H1 (cell line): ENCODE measurements around the gene ADGRB2.

Experiments used
- CREB1 ChIP-seq: IDR thresholded peaks from 2 replicates; pipeline ENCODE4 v1.6.1; 2012; ENCODE audit warnings: inconsistent platforms
- GABPA ChIP-seq: IDR thresholded peaks from 2 replicates; pipeline ENCODE4 v1.6.1; 2011; ENCODE audit warnings: mild to moderate bottlenecking, low read length, moderate library complexity, borderline replicate concordance; ENCODE audit not compliant: insufficient read depth
- POLR2A ChIP-seq, 2 experiments: IDR thresholded peaks; 1 replicate in 1 of 2; 2 replicates in 1 of 2; pipeline ENCODE4 v1.6.1; 2011; ENCODE audit warnings: low read depth in 2 of 2, low read length in 2 of 2, mild to moderate bottlenecking in 2 of 2; ENCODE audit errors: control extremely low read depth in 1 of 2
- POU5F1 ChIP-seq: IDR thresholded peaks from 2 replicates; pipeline ENCODE4 v1.6.1; 2011; ENCODE audit warnings: low read depth, mild to moderate bottlenecking, low read length, moderate library complexity
- ZNF274 ChIP-seq: IDR thresholded peaks from 2 replicates; pipeline ENCODE4 v1.7.0; 2012; ENCODE audit warnings: low read length, borderline replicate concordance; ENCODE audit errors: extremely low read depth
- TF ChIP-seq, protein P1 (sequence below), 3 experiments: IDR thresholded peaks; 1 replicate in 2 of 3; 2 replicates in 1 of 3; pipeline versions ENCODE4 v1.5.1 to v1.6.1; 2011; ENCODE audit warnings: low read length in 3 of 3, mild to moderate bottlenecking in 3 of 3, inconsistent platforms in 2 of 3, low read depth in 1 of 3, moderate library complexity in 1 of 3; ENCODE audit not compliant: insufficient read depth in 1 of 3; ENCODE audit errors: control extremely low read depth in 1 of 3

DNA sequence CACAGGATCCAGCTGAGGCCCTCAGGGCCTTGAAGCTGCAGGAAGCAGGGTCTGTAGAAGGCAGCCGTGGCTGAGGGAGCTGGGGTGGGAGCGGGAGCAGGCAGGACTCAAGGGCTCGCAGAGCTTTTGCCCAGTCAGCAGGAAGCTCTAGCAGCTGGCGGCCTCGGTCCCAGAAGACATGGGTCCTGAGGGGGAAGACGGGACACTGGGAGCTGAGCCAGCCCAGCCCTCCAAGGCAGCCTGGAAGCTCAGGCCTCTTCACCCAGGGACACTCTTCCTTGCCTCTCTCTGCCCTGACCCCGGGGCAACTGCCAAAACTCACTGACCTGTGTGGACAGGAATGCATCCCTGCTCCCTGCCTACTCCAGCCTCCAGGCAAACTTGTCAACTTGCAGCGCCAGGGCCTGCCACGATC is 8.9 kb downstream of the ADGRB2 start:
- TF ChIP-seq POLR2A (IDR thresholded peaks at IDR 0.05; ENCODE audit: control extremely low read depth in 1 of 2, low read depth in 2 of 2, low read length in 2 of 2) (no peak), GABPA (no peak), CREB1 (no peak), POU5F1 (no peak), ZNF274 (no peak)
- TF ChIP-seq, protein P1, sequence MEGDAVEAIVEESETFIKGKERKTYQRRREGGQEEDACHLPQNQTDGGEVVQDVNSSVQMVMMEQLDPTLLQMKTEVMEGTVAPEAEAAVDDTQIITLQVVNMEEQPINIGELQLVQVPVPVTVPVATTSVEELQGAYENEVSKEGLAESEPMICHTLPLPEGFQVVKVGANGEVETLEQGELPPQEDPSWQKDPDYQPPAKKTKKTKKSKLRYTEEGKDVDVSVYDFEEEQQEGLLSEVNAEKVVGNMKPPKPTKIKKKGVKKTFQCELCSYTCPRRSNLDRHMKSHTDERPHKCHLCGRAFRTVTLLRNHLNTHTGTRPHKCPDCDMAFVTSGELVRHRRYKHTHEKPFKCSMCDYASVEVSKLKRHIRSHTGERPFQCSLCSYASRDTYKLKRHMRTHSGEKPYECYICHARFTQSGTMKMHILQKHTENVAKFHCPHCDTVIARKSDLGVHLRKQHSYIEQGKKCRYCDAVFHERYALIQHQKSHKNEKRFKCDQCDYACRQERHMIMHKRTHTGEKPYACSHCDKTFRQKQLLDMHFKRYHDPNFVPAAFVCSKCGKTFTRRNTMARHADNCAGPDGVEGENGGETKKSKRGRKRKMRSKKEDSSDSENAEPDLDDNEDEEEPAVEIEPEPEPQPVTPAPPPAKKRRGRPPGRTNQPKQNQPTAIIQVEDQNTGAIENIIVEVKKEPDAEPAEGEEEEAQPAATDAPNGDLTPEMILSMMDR (IDR thresholded peaks at IDR 0.05; ENCODE audit: control extremely low read depth in 1 of 3, insufficient read depth in 1 of 3, low read depth in 1 of 3, low read length in 3 of 3): no peak
